AG09309 (cell line): ENCODE data around the gene ACOT13.
"Not testable (repeated sequence)": the region's sequence is repeated elsewhere in the genome, so short reads cannot be mapped to it uniquely, and the experiment has no call there.

Experiments
- DNase-seq: peaks from one replicate; pipeline ENCODE4 v3.0.0-alpha.2; 2010; ENCODE audit warnings: low read depth
- H3K4me3 ChIP-seq: 2 replicates; pipeline ENCODE4 v1.5.1; 2011; ENCODE audit warnings: mild to moderate bottlenecking, low read depth, low read length, moderate library complexity; ENCODE audit not compliant: control insufficient read depth
- TF ChIP-seq, protein P1 (sequence below): IDR thresholded peaks from 2 replicates; pipeline ENCODE4 v1.5.1; 2011; ENCODE audit warnings: mild to moderate bottlenecking, low read depth, low read length, inconsistent platforms; ENCODE audit not compliant: insufficient read depth, control insufficient read depth; ENCODE audit errors: missing control alignments

ACOT13 gene

DNA sequence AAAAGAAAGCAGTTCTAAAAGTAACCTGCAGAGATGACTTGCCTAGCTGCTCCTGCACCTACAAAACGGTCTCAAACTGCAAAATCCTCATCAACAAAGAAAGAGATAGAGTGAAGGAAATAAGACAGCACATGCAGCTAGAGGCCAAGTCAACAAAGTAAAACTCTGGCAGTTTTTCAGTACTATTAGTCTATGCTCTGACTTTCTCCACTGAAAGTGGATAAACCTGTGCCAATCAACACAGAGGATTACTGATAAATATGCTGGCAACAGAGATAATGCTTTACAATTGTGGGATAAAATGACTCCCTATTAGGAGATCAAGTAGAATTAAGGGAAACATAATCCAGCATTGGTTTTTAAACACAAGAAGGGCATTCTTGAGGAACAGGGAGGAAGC is 34.3 kb upstream of the ACOT13 start:
- TF ChIP-seq, protein P1, sequence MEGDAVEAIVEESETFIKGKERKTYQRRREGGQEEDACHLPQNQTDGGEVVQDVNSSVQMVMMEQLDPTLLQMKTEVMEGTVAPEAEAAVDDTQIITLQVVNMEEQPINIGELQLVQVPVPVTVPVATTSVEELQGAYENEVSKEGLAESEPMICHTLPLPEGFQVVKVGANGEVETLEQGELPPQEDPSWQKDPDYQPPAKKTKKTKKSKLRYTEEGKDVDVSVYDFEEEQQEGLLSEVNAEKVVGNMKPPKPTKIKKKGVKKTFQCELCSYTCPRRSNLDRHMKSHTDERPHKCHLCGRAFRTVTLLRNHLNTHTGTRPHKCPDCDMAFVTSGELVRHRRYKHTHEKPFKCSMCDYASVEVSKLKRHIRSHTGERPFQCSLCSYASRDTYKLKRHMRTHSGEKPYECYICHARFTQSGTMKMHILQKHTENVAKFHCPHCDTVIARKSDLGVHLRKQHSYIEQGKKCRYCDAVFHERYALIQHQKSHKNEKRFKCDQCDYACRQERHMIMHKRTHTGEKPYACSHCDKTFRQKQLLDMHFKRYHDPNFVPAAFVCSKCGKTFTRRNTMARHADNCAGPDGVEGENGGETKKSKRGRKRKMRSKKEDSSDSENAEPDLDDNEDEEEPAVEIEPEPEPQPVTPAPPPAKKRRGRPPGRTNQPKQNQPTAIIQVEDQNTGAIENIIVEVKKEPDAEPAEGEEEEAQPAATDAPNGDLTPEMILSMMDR = no peak
- no peak overlapping the region for H3K4me3 ChIP-seq
- DNase-seq = no peak

DNA sequence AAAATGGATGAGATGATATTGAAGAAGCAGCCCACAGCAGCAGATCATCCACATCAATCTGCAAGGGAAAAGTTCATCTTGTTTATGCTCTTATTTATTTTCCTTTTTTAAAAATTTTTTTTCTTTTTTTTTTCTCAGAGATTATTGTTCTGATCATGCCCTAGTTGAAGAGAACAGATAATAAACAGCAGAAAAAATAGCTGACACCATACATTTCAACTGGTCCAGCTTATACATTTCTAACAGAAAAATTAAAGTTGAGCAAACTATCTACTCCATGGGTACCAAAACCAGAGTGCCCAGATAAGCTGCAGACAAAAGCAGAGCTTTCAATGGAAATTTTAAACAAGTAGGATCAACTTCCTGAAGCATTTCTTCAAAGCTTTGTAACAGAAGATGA is 30.2 kb upstream of the ACOT13 start:
- no peak for DNase-seq
- TF ChIP-seq, protein P1 = no peak

DNA sequence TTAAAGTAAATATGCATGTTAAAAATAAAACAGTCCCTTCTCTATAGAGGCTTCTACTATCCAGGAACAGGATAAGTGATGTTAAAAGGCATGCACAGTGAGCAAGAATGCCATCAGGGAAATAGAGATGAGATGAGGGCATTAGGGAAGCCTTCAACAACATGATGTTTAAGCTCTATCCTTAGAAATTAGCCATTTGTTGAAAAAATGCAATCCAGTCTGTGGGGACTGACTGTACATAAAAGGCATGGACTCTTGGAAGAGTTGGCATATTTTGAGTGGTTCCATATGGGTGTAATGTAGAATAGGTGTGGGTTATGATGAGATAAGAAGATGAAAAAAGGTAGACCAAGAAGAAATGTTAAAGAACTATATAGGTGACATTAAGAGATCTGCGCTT is 26.7 kb upstream of the ACOT13 start:
- no peak for DNase-seq
- TF ChIP-seq, protein P1 = no peak
- no peak overlapping the region for H3K4me3 ChIP-seq

More for the DNA sequence above, 30.2 kb upstream of the ACOT13 start:
- H3K4me3 ChIP-seq = no peak overlapping the region

DNA sequence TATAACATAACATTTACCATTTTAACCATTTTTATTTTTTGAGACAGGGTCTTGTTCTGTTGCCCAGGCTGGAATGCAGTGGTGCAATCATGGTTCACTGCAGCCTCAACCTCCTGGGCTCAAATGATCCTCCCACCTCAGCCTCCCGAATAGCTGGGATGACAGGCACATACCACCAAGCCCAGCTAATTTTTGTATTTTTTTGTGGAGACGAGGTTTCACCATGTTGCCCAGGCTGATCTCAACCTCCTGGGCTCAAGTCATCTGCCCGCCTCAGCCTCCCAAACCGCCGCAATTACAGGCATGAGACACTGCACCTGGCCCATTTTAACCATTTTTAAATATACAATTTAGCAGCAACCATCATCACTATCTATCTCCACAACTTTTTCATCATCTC is 26.2 kb upstream of the ACOT13 start:
- DNase-seq, H3K4me3 ChIP-seq: not testable (repeated sequence)

DNA sequence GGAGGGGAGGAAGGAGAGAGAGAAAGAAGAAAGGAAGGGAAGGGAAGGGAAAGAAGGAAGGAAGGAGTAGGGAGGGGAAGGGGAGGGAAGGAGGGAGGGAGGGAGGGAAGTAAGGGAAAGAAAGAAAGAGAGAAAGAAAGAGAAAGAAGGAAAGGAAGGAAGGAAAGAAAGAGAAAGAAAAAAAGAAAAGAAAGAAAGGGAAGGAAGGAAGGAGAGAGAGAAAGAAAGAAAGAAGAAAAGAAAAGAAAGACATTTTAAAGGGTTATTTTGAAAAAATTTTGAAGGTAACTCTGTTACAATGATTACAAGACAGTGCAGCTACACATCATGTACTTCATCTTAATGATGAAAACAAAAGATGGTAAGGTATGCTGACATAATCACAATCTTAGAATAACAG is 24.8 kb upstream of the ACOT13 start:
- DNase-seq = no peak
- no peak overlapping the region for H3K4me3 ChIP-seq
- TF ChIP-seq, protein P1 = no peak

DNA sequence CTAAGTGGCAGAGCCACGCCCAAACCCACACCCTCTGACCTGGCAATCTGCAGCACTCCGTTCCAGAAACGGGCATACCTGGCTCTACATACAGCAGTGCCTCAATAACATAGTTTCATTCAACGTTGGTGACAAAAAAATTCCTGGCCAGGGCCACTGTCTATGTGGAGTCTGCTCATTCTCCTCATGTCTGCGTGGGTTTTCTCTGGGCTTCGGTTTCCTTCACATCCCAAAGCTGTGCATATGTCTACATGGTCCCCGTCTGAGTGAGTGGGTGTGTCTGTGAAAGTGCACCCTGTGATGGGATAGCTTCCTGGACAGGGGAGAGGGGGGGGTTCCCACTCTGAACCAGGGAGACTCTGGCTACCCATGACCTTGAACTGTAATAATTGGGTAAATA is 23.0 kb upstream of the ACOT13 start:
- no peak for DNase-seq
- H3K4me3 ChIP-seq = no peak overlapping the region
- TF ChIP-seq, protein P1 = no peak

DNA sequence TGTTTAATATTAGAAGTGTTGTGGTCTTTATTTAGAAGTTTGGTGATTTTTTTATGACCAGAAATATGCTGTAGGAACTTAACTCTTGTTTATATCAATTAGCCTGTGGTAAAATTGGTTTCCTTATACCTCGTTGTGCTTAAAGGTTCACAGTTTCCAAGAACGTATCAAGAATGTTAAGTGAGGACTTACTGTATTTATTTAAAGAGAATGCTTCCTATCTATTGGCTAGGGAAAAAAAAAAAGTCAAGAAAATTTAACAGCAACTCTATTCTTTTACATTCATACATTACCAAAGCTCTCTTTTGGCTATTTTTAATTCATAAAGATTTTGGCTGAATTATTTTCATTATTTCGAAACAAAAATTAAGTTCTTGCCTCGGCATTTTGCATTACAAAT is 22.5 kb upstream of the ACOT13 start:
- no peak overlapping the region for H3K4me3 ChIP-seq
- no peak for DNase-seq
- TF ChIP-seq, protein P1 = no peak
